ENCODE results near the gene KCNAB2.

Gene KCNAB2

DNA sequence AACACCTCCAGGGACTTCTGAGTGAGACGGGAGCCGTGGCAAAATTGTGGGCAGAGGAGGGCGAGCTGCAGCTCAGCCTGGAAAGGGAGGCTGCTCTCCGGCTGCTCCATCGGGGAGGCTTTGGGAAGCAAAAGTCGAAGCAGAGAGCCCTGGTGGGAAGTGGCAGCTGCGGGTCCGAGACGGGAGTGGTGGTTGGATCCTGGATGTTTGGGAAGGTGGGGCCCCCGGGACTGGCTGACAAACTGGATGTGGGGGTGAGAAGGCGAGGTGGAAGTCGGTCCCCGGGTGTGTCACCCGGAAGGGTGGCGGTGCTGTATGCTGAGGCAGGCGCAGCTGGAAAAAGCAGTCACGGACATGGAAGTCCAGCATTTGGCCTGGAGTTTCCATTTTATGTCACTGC lies 52.1 kb downstream of the KCNAB2 start:
- TF ChIP-seq, protein P1, sequence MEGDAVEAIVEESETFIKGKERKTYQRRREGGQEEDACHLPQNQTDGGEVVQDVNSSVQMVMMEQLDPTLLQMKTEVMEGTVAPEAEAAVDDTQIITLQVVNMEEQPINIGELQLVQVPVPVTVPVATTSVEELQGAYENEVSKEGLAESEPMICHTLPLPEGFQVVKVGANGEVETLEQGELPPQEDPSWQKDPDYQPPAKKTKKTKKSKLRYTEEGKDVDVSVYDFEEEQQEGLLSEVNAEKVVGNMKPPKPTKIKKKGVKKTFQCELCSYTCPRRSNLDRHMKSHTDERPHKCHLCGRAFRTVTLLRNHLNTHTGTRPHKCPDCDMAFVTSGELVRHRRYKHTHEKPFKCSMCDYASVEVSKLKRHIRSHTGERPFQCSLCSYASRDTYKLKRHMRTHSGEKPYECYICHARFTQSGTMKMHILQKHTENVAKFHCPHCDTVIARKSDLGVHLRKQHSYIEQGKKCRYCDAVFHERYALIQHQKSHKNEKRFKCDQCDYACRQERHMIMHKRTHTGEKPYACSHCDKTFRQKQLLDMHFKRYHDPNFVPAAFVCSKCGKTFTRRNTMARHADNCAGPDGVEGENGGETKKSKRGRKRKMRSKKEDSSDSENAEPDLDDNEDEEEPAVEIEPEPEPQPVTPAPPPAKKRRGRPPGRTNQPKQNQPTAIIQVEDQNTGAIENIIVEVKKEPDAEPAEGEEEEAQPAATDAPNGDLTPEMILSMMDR (IDR thresholded peaks at IDR 0.05; ENCODE audit: low read depth, low read length), result no peak
- no peak overlapping the region for H3K4me3 ChIP-seq (replicated peaks in 1 of 2; ENCODE audit: low read depth in 2 of 2, low read length in 2 of 2)
- DNase-seq (ENCODE audit: low read depth in 2 of 2), result no peak

DNA sequence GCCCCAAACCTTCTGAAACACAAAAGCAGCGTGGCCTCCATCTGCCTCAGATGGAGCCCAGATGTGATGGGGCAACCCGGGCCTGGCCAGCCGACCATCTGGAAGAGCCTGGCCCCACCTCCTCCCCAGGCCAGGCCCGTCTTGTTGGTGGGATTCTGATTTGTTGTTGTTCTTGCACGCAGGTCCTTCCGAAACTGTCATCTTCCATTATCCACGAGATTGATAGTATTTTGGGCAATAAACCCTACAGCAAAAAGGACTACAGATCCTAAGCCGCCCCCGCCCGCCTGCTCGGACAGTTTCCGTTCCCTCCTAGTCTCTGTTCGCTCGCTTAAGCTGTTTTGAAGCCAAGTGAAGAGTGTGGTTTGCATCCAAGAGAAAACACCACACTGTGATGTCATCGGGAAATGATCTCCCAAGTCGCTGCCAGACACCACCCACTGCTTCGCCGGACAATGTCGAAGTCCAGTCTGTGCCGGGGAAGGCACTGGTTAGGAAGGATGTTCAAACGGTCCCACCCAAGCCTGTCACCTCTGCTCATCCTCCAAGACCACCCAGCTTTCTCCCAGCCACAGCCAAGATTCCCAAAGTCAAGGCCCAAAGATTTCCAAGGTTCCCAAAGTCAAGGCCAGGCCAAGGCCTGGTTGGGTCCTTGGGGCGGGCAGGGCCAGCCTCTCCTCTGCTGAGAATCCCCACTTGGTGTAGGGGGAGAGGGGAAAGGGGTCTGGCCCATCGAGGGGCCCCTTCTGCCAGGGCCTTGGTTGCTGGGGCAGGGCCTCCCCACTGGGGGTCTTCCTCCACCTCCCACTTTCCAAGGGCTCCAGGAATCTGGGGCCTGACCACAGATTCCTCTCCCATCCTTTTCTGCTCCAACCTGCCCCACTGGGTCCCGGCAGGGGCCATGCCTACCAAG lies 52.9 kb downstream of the KCNAB2 start:
- DNase-seq (ENCODE audit: low read depth in 2 of 2), result peak; percentile 59 to 60
- H3K4me3 ChIP-seq (replicated peaks in 1 of 2; ENCODE audit: low read depth in 2 of 2, low read length in 2 of 2), result no peak overlapping the region

DNA sequence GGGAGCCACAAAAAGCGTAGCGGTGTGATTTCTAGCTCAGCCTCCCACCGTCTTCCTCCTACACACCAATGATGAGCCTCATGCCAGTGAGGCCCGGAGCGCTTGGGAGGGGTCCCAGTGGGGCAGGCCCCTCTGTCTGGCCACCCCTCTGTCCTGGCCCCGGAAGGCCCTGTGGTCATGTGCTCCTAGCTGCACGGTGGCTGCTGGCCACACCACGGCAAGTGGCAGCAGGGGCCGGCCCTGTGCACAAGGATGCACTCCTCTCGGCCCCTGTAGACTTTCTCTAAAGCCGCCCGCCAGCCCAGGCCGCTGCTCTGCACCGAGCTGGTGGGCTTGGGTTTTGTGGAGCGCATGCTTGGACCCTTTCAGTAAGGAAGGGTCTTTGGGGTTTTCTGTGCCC lies 53.6 kb downstream of the KCNAB2 start:
- DNase-seq (ENCODE audit: low read depth in 2 of 2), result no peak
- no peak overlapping the region for H3K4me3 ChIP-seq (replicated peaks in 1 of 2; ENCODE audit: low read depth in 2 of 2, low read length in 2 of 2)
- TF ChIP-seq, protein P1 (IDR thresholded peaks at IDR 0.05; ENCODE audit: low read depth, low read length), result no peak

More for the DNA sequence above, 52.9 kb downstream of the KCNAB2 start:
- TF ChIP-seq, protein P1 (IDR thresholded peaks at IDR 0.05; ENCODE audit: low read depth, low read length), result no peak

DNA sequence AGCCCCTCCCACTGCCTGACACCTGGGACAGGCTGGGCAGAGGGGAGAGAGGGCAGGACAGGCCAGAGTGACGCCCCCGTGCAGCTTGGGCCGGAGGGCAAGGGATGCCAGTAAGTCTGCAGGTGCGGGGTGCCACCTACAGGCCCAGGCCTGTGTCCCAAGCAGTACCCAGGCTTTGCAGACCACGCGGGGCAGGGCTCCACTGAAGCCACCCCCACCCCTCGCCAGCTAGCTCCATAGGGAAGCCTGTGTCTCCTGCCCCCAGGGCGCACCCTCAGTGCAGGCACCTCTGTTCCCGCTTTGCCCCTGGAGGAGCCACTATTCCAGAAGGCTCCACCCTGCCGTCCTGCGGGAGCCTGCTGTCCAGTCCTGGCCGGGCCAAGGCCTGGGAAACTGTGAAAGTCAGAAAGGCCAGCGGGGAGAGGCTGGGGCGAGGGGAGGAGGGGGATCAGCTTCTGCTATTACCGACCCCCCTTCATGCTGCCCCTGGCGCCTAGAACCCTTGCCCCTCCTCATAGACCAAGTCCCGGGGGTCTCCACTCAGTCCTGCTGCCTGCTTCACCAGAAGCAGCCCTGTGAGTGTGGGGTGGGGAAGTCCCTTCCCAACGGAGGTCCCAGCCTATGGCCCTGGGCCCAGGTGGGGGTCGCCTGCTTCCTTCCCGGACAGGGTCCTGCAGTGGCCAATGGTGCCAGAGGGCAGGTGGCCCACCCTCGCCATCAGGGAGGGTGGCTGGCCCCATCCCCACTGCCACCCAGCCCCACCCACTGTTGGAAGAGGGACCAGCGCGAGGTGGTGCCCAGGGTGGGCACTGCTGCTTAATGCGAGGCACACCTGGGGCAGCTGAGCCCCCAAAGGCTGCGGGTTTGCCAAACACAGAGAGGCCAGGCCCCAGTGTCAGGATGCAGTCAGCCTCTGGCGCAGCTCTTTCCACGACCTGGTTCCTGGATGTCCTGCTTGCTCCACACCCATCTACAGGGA lies 54.4 kb downstream of the KCNAB2 start:
- DNase-seq (ENCODE audit: low read depth in 2 of 2), result no peak

DNA sequence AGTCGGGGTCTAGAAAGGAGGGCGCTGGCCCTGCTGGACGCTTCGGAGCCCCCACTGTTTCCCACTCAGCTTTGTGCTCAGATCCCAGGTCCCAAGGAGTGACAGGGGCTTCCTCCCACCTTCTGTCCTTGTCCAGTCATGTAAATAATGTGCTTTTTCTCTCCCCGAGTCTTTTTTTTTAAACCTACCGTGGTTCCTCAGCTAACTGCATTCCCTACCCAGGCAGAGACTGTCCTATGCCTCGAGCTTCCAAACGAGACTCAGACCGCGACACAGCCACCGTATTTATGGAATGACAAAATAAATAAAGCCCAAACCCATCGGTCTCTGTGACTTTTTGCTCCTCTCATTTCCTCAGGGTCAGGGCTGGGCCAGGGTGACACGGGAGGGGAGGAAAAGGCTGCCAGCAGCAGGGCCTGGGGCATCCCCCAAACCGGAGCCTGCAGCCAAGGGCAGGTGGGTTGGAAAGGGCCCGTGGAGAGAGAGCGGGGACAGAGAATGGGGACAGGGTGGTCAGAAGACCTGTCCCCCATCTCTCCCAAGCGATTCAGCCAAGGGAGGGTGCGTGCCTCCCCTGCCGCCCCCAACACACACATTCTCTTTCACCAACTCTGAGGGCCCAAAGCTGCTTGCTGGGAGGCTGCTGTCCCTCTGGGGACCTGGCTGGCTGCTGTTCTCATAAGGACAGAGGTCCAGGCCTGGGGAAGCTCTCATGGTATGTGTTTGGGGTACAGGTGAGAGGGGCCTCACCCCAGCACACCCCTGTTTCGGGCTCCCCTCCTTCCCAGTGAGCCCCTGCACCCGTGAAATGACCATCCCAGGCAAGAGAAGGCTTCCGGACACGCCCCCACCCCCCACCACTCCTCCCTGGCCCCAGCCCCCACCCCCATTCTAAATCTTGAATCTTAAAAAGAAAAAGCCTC lies 55.4 kb downstream of the KCNAB2 start:
- TF ChIP-seq, protein P1 (IDR thresholded peaks at IDR 0.05; ENCODE audit: low read depth, low read length), result no peak
- H3K4me3 ChIP-seq (replicated peaks in 1 of 2; ENCODE audit: low read depth in 2 of 2, low read length in 2 of 2), result no peak overlapping the region
- DNase-seq (ENCODE audit: low read depth in 2 of 2), result no peak

More for the DNA sequence above, 54.4 kb downstream of the KCNAB2 start:
- no peak overlapping the region for H3K4me3 ChIP-seq (replicated peaks in 1 of 2; ENCODE audit: low read depth in 2 of 2, low read length in 2 of 2)
- TF ChIP-seq, protein P1 (IDR thresholded peaks at IDR 0.05; ENCODE audit: low read depth, low read length), result no peak

Measured in cardiac fibroblast (primary cell).